ENCODE measurements around the gene WWOX.

WWOX gene

GRCh38 chr16:78469787-78470186, 370.3 kb downstream of the WWOX start:
- DNase-seq (ENCODE audit: low read depth), result no peak

GRCh38 chr16:78473031-78473699, 373.7 kb downstream of the WWOX start:
- no peak for DNase-seq (ENCODE audit: low read depth)

GRCh38 chr16:78474762-78475161, 375.3 kb downstream of the WWOX start:
- no peak for DNase-seq (ENCODE audit: low read depth)

GRCh38 chr16:78476615-78477014, 377.2 kb downstream of the WWOX start:
- no peak for DNase-seq (ENCODE audit: low read depth)

- no peak for DNase-seq (ENCODE audit: low read depth)
These were observed 378.9 kb downstream of the WWOX start for GRCh38 chr16:78478267-78478861.

GRCh38 chr16:78479723-78480122, 380.3 kb downstream of the WWOX start:
- no peak for DNase-seq (ENCODE audit: low read depth)

GRCh38 chr16:78480588-78480987, 381.1 kb downstream of the WWOX start:
- no peak for DNase-seq (ENCODE audit: low read depth)

GRCh38 chr16:78483124-78483992, 383.9 kb downstream of the WWOX start:
- no peak for DNase-seq (ENCODE audit: low read depth)

- no peak for DNase-seq (ENCODE audit: low read depth)
These were observed 385.1 kb downstream of the WWOX start for GRCh38 chr16:78484509-78485058.

GRCh38 chr16:78485188-78485916, 385.9 kb downstream of the WWOX start:
- no peak for DNase-seq (ENCODE audit: low read depth)

GRCh38 chr16:78485917-78486257, 386.4 kb downstream of the WWOX start:
- no peak for DNase-seq (ENCODE audit: low read depth)

- no peak for DNase-seq (ENCODE audit: low read depth)
These were observed 388.0 kb downstream of the WWOX start for GRCh38 chr16:78487471-78487870.

GRCh38 chr16:78489072-78489471, 389.6 kb downstream of the WWOX start:
- no peak for DNase-seq (ENCODE audit: low read depth)

- no peak for DNase-seq (ENCODE audit: low read depth)
These were observed 390.2 kb downstream of the WWOX start for GRCh38 chr16:78489631-78490030.

- DNase-seq (ENCODE audit: low read depth), result no peak
These were observed 391.0 kb downstream of the WWOX start for GRCh38 chr16:78490431-78490830.

- no peak for DNase-seq (ENCODE audit: low read depth)
These were observed 391.4 kb downstream of the WWOX start for GRCh38 chr16:78490847-78491246.

- no peak for DNase-seq (ENCODE audit: low read depth)
These were observed 394.1 kb downstream of the WWOX start for GRCh38 chr16:78493573-78493972.

- DNase-seq (ENCODE audit: low read depth), result no peak
These were observed 394.7 kb downstream of the WWOX start for GRCh38 chr16:78494105-78494504.

GRCh38 chr16:78494674-78495073, 395.2 kb downstream of the WWOX start:
- no peak for DNase-seq (ENCODE audit: low read depth)

- DNase-seq (ENCODE audit: low read depth), result no peak
These were observed 396.7 kb downstream of the WWOX start for GRCh38 chr16:78496189-78496588.

- DNase-seq (ENCODE audit: low read depth), result no peak
These were observed 399.9 kb downstream of the WWOX start for GRCh38 chr16:78499399-78499798.

GRCh38 chr16:78500659-78501270, 401.3 kb downstream of the WWOX start:
- DNase-seq (ENCODE audit: low read depth), result no peak
